ENCODE results near the gene TNNT2. TPM values are rescaled to one million over a fixed set of nuclear protein-coding genes. Genes with fewer than 3 reads are reported as not detected.

The TNNT2 gene
- total RNA-seq, 1 donor from 2014 or later: 6.1 TPM

DNA sequence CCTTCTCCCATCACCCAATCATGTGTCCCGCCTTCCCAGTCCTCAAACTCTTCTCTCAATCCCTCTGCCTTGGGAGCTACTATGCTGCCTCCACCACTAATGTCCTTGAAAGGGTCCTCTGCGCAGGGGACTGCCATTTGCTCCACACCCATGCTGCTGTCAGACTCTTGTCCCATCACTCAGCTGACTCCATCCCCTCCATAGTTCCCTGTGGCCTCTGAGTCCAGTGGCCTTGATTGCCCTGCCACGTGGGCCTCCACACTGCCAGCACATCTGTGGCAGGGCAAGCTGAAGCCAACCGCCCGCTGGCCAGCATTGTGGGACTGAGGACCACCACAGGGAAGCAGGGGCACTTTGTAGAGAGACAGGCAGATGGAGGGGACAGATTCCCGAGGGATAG lies 1.3 kb upstream of the TNNT2 start:
- DNase-seq (ENCODE audit: low read depth) (no peak), FAIRE-seq (no peak)
- Histone ChIP-seq H3K79me2 (ENCODE audit: insufficient read depth, low read length) (no peaks in the 10 kb centered on the region), H2AFZ (ENCODE audit: low read depth, low read length) (no peak overlapping the region), H3K4me2 (ENCODE audit: low read length) (no peak overlapping the region), H3K4me1 (ENCODE audit: insufficient read depth, low read length) (peaks cover 18% of the 10 kb centered on the region), H3K9ac (ENCODE audit: low read length) (no peak overlapping the region), H3K36me3 (ENCODE audit: insufficient read depth, low read length) (no peaks in the 10 kb centered on the region), H3K9me3 (ENCODE audit: insufficient read depth, low read depth, low read length) (no peaks in the 10 kb centered on the region), H3K27me3 (ENCODE audit: insufficient read depth, low read length) (peaks cover 17% of the 10 kb centered on the region), H3K4me3 (ENCODE audit: insufficient read depth, low read depth, low read length) (no peak overlapping the region), H4K20me1 (ENCODE audit: insufficient read depth, low read length) (no peaks in the 10 kb centered on the region), H3K27ac (ENCODE audit: low read depth, low read length) (no peak overlapping the region)
- H3K9me3 Mint-ChIP-seq (ENCODE audit: unreplicated experiment): no peaks in the 10 kb centered on the region
- no peak overlapping the region for H3K4me3 Mint-ChIP-seq (ENCODE audit: unreplicated experiment)
- no peaks in the 10 kb centered on the region for H3K36me3 Mint-ChIP-seq (ENCODE audit: low read depth, unreplicated experiment)
- TF ChIP-seq, protein P1, sequence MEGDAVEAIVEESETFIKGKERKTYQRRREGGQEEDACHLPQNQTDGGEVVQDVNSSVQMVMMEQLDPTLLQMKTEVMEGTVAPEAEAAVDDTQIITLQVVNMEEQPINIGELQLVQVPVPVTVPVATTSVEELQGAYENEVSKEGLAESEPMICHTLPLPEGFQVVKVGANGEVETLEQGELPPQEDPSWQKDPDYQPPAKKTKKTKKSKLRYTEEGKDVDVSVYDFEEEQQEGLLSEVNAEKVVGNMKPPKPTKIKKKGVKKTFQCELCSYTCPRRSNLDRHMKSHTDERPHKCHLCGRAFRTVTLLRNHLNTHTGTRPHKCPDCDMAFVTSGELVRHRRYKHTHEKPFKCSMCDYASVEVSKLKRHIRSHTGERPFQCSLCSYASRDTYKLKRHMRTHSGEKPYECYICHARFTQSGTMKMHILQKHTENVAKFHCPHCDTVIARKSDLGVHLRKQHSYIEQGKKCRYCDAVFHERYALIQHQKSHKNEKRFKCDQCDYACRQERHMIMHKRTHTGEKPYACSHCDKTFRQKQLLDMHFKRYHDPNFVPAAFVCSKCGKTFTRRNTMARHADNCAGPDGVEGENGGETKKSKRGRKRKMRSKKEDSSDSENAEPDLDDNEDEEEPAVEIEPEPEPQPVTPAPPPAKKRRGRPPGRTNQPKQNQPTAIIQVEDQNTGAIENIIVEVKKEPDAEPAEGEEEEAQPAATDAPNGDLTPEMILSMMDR (IDR thresholded peaks at IDR 0.05; ENCODE audit: insufficient read depth, low read depth, low read length): no peak
- no peak for TF ChIP-seq EZH2 (IDR thresholded peaks at IDR 0.05; ENCODE audit: insufficient read depth, low read length)
- H3K4me1 Mint-ChIP-seq (ENCODE audit: low read depth, unreplicated experiment): peaks cover 16% of the 10 kb centered on the region
- peaks cover 30% of the 10 kb centered on the region for H3K27me3 Mint-ChIP-seq (ENCODE audit: low read depth, unreplicated experiment)
- peak overlapping the region; percentile 28 for H3K27ac Mint-ChIP-seq (ENCODE audit: unreplicated experiment)

DNA sequence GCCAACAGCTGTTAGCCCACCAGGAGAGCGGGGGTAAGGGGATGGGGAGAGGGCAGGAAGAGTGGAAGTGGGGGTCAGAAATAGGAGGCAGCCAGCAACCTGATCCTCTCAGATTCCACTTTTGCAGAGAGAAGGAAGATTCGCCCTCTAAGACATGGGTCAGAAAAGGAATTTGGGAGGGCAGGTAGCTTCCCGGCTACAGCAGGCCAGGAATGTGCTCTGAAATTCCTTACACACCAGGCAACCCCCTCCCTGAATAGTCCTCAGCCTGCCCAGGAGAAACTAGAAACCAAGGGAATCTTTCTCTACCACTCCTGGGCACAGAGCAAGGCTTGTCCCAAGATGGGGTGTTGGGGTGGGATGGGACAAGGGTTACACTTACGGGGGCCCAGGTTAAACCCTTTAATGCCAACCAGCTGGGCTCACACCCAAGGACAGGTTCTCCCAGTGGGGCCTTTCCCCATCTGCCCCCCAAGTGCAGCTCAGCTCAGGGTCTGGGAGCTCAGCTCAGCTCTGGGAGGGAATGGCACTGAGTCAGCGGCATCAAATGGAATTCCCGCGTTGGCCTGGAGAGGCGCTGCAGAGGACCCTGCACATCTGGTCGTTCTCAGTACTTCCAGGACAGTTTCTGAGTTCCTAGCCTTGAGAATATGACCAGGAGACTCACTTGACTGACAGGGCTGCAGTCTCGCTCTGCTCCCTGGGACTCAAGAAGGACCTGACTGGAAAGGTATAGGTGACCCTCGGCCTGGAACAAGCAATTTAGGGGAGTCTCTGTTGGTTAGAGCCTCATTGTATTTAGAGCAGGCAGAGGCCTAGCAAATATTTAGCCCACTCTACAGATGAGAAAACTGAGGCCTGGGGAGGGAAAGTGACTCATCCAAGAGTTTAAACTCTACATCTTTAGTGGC lies 761 bp downstream of the TNNT2 start:
- FAIRE-seq (no peak), DNase-seq (ENCODE audit: low read depth) (peak; percentile 16)
- Mint-ChIP-seq H3K27ac (ENCODE audit: unreplicated experiment) (peak overlapping the region; percentile 69), H3K36me3 (ENCODE audit: low read depth, unreplicated experiment) (no peaks in the 10 kb centered on the region), H3K27me3 (ENCODE audit: low read depth, unreplicated experiment) (peaks cover 45% of the 10 kb centered on the region), H3K4me1 (ENCODE audit: low read depth, unreplicated experiment) (peaks cover 9% of the 10 kb centered on the region), H3K4me3 (ENCODE audit: unreplicated experiment) (peak overlapping the region; percentile 20), H3K9me3 (ENCODE audit: unreplicated experiment) (no peaks in the 10 kb centered on the region)
- no peak overlapping the region for H3K9ac ChIP-seq (ENCODE audit: low read length)
- no peaks in the 10 kb centered on the region for H3K36me3 ChIP-seq (ENCODE audit: insufficient read depth, low read length)
- H3K4me3 ChIP-seq (ENCODE audit: insufficient read depth, low read depth, low read length): no peak overlapping the region
- H3K79me2 ChIP-seq (ENCODE audit: insufficient read depth, low read length): no peaks in the 10 kb centered on the region
- peaks cover 12% of the 10 kb centered on the region for H3K4me1 ChIP-seq (ENCODE audit: insufficient read depth, low read length)
- TF ChIP-seq, protein P1 (IDR thresholded peaks at IDR 0.05; ENCODE audit: insufficient read depth, low read depth, low read length): peak; percentile 74
- no peak for TF ChIP-seq EZH2 (IDR thresholded peaks at IDR 0.05; ENCODE audit: insufficient read depth, low read length)
- peak overlapping the region; percentile 42 for H3K4me2 ChIP-seq (ENCODE audit: low read length)
- H4K20me1 ChIP-seq (ENCODE audit: insufficient read depth, low read length): no peaks in the 10 kb centered on the region
- no peak overlapping the region for H3K27ac ChIP-seq (ENCODE audit: low read depth, low read length)
- no peak overlapping the region for H2AFZ ChIP-seq (ENCODE audit: low read depth, low read length)
- peaks cover 31% of the 10 kb centered on the region for H3K27me3 ChIP-seq (ENCODE audit: insufficient read depth, low read length)
- H3K9me3 ChIP-seq (ENCODE audit: insufficient read depth, low read depth, low read length): no peaks in the 10 kb centered on the region

DNA sequence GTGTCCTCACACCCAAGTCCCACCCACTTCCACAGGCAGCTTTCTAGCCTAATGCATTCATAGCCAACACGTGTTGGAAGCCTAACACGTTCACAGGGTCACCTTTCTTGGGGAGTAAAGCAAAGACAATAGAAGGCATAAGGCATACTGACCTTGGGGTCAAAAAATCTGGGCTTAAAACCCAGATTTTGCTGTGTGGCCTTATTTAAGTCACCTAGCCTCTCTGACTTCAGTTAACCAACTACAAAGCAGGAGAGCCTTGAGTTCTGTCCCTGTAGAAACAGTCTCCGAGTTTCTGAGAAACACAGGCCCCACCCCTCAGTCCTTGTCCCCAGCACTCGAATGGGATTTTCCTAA lies 1.4 kb downstream of the TNNT2 start:
- no peak for DNase-seq (ENCODE audit: low read depth)
- no peak overlapping the region for H3K27ac ChIP-seq (ENCODE audit: low read depth, low read length)
- Mint-ChIP-seq H3K36me3 (ENCODE audit: low read depth, unreplicated experiment) (no peaks in the 10 kb centered on the region), H3K27ac (ENCODE audit: unreplicated experiment) (no peak overlapping the region), H3K4me3 (ENCODE audit: unreplicated experiment) (peak overlapping the region; percentile 20), H3K4me1 (ENCODE audit: low read depth, unreplicated experiment) (peaks cover 9% of the 10 kb centered on the region), H3K27me3 (ENCODE audit: low read depth, unreplicated experiment) (peaks cover 48% of the 10 kb centered on the region), H3K9me3 (ENCODE audit: unreplicated experiment) (no peaks in the 10 kb centered on the region)
- H3K9me3 ChIP-seq (ENCODE audit: insufficient read depth, low read depth, low read length): no peaks in the 10 kb centered on the region
- peaks cover 36% of the 10 kb centered on the region for H3K27me3 ChIP-seq (ENCODE audit: insufficient read depth, low read length)
- H2AFZ ChIP-seq (ENCODE audit: low read depth, low read length): no peak overlapping the region
- no peak for FAIRE-seq
- peak overlapping the region; percentile 42 for H3K4me2 ChIP-seq (ENCODE audit: low read length)
- H3K79me2 ChIP-seq (ENCODE audit: insufficient read depth, low read length): no peaks in the 10 kb centered on the region
- peaks cover 12% of the 10 kb centered on the region for H3K4me1 ChIP-seq (ENCODE audit: insufficient read depth, low read length)
- H3K4me3 ChIP-seq (ENCODE audit: insufficient read depth, low read depth, low read length): no peak overlapping the region
- no peaks in the 10 kb centered on the region for H4K20me1 ChIP-seq (ENCODE audit: insufficient read depth, low read length)
- no peak overlapping the region for H3K9ac ChIP-seq (ENCODE audit: low read length)
- TF ChIP-seq, protein P1 (IDR thresholded peaks at IDR 0.05; ENCODE audit: insufficient read depth, low read depth, low read length): no peak
- no peak for TF ChIP-seq EZH2 (IDR thresholded peaks at IDR 0.05; ENCODE audit: insufficient read depth, low read length)
- no peaks in the 10 kb centered on the region for H3K36me3 ChIP-seq (ENCODE audit: insufficient read depth, low read length)
